ENCODE results near the gene SAP25. TPM values are rescaled to one million over a fixed set of nuclear protein-coding genes. Genes with fewer than 3 reads are reported as not detected.

The SAP25 gene
- 3.5 TPM for polyA plus RNA-seq (ENCODE audit: insufficient read length)

GRCh38 chr7:100573691-100574361 is at the start of gene SAP25:
Gene SAP25, minus strand, starts transcription at chr7:100573900. Its CDS starts 158 bp downstream, at chr7:100573742.
- no peak for DNase-seq (ENCODE audit: low read depth)

- DNase-seq (ENCODE audit: low read depth): no peak
These were observed 47.9 kb upstream of the SAP25 start for GRCh38 chr7:100621554-100621953.

- no peak for DNase-seq (ENCODE audit: low read depth)
These were observed 47.1 kb upstream of the SAP25 start for GRCh38 chr7:100620804-100621203.

- DNase-seq (ENCODE audit: low read depth): no peak
These were observed 46.5 kb upstream of the SAP25 start for GRCh38 chr7:100620239-100620638.

GRCh38 chr7:100614308-100614861 is 40.7 kb upstream of the SAP25 start:
- DNase-seq (ENCODE audit: low read depth): no peak

- DNase-seq (ENCODE audit: low read depth): no peak
These were observed 39.9 kb upstream of the SAP25 start for GRCh38 chr7:100613412-100614175.

GRCh38 chr7:100612730-100613390 is 39.2 kb upstream of the SAP25 start:
- DNase-seq (ENCODE audit: low read depth): no peak

GRCh38 chr7:100611983-100612729 is 38.5 kb upstream of the SAP25 start, which contains the start of gene MOSPD3:
Gene MOSPD3, plus strand, starts transcription at chr7:100612540. Its CDS starts 252 bp downstream, at chr7:100612792.
- DNase-seq (ENCODE audit: low read depth): peak; percentile 100

GRCh38 chr7:100609958-100610357 is 36.3 kb upstream of the SAP25 start:
- no peak for DNase-seq (ENCODE audit: low read depth)

GRCh38 chr7:100607111-100607510 is 33.4 kb upstream of the SAP25 start:
- no peak for DNase-seq (ENCODE audit: low read depth)

- no peak for DNase-seq (ENCODE audit: low read depth)
These were observed 32.6 kb upstream of the SAP25 start for GRCh38 chr7:100606313-100606712.

- no peak for DNase-seq (ENCODE audit: low read depth)
These were observed 31.5 kb upstream of the SAP25 start for GRCh38 chr7:100604976-100605911.

GRCh38 chr7:100604028-100604975 is 30.6 kb upstream of the SAP25 start:
- no peak for DNase-seq (ENCODE audit: low read depth)

- DNase-seq (ENCODE audit: low read depth): no peak
These were observed 30.0 kb upstream of the SAP25 start for GRCh38 chr7:100603726-100604027.

- DNase-seq (ENCODE audit: low read depth): no peak
These were observed 29.4 kb upstream of the SAP25 start for GRCh38 chr7:100602889-100603725.

GRCh38 chr7:100600730-100601038 is 27.0 kb upstream of the SAP25 start:
- no peak for DNase-seq (ENCODE audit: low read depth)

- DNase-seq (ENCODE audit: low read depth): no peak
These were observed 26.4 kb upstream of the SAP25 start for GRCh38 chr7:100599911-100600729.

- no peak for DNase-seq (ENCODE audit: low read depth)
These were observed 24.7 kb upstream of the SAP25 start for GRCh38 chr7:100598425-100598824.
